PC-9 (cell line): Measurements from ENCODE around the gene SPEG. TPM values are rescaled to one million over a fixed set of nuclear protein-coding genes. Genes with fewer than 3 reads are reported as not detected.

ENCODE experiments used
- BruUV-seq: library from RNA; stranded (reverse); fragments of 400-500 nt; replicated peaks from 2 replicates; lab custom pipeline; 2021; lab: Mats Ljungman, UMichigan
- CTCF ChIA-PET: fragments of 300-600 bp; sonication (Branson Sonifier 250); formaldehyde crosslinking; loops from one replicate; lab custom pipeline; 2022; ENCODE audit warnings: antibody characterized with exemption; lab: Charles Lee
- POLR2A ChIA-PET: fragments of 300-600 bp; sonication (Branson Sonifier 250); formaldehyde crosslinking; loops from one replicate; lab custom pipeline; 2022; ENCODE audit warnings: antibody characterized with exemption; ENCODE audit not compliant: unreplicated experiment; lab: Charles Lee
- DNase-seq, 2 experiments: peaks; one replicate each; pipeline versions ENCODE4 v3.0.0 to v3.0.0-alpha.2; 2015 to 2022; ENCODE audit warnings: mixed read lengths in 1 of 2
- H2AFZ ChIP-seq: fragments of 200-600 bp; sonication (generic); 2 replicates; pipeline ENCODE4 v1.8.1; 2017; ENCODE audit warnings: antibody characterized with exemption
- H3F3A ChIP-seq: fragments of 200-600 bp; sonication (generic); 2 replicates; pipeline ENCODE4 v1.8.1; 2017; ENCODE audit warnings: antibody characterized with exemption, mild to moderate bottlenecking, low read depth; ENCODE audit not compliant: insufficient read depth
- H3K27ac ChIP-seq: fragments of 200-600 bp; sonication (generic); 2 replicates; pipeline ENCODE4 v1.6.1; 2016; ENCODE audit warnings: mixed run types
- H3K27me3 ChIP-seq: fragments of 200-600 bp; sonication (generic); 2 replicates; pipeline ENCODE4 v1.6.1; 2016; ENCODE audit warnings: low read depth, mixed run types; ENCODE audit not compliant: insufficient read depth
- H3K36me3 ChIP-seq: fragments of 200-600 bp; sonication (generic); 2 replicates; pipeline ENCODE4 v1.6.1; 2016; ENCODE audit warnings: low read depth, mixed run types
- H3K4me1 ChIP-seq: fragments of 200-600 bp; sonication (generic); replicated peaks from 2 replicates; pipeline ENCODE4 v1.6.1; 2016; ENCODE audit warnings: mixed run types; ENCODE audit not compliant: insufficient read depth
- H3K4me2 ChIP-seq: fragments of 200-600 bp; sonication (generic); 2 replicates; pipeline ENCODE4 v1.6.1; 2017; ENCODE audit warnings: mixed run types
- H3K4me3 ChIP-seq: fragments of 200-600 bp; sonication (generic); 2 replicates; pipeline ENCODE4 v1.6.1; 2016; ENCODE audit warnings: mixed run types
- H3K79me2 ChIP-seq: fragments of 200-600 bp; sonication (generic); 2 replicates; pipeline ENCODE4 v1.6.1; 2017; ENCODE audit warnings: low read depth, mixed run types
- H3K9me2 ChIP-seq: fragments of 200-600 bp; sonication (generic); 2 replicates; pipeline ENCODE4 v1.8.1; 2017; ENCODE audit warnings: mild to moderate bottlenecking; ENCODE audit not compliant: insufficient read depth
- H3K9me3 ChIP-seq: fragments of 200-600 bp; sonication (generic); 2 replicates; pipeline ENCODE4 v1.8.1; 2016; ENCODE audit warnings: low read depth; ENCODE audit not compliant: insufficient read depth
- H4K20me1 ChIP-seq: fragments of 200-600 bp; sonication (generic); 2 replicates; pipeline ENCODE4 v1.8.1; 2017; ENCODE audit not compliant: insufficient read depth
- EZH2 ChIP-seq: fragments of 200-600 bp; sonication (generic); IDR thresholded peaks from 2 replicates; pipeline ENCODE4 v1.8.0; 2017; ENCODE audit warnings: antibody characterized with exemption, low read depth
- intact Hi-C: fragments of 100-400 bp; cut with micrococcal nuclease; formaldehyde crosslinking; loops from one replicate; pipeline ENCODE4 v1.10.0; 2022; ENCODE audit not compliant: unreplicated experiment
- total RNA-seq: library from RNA; stranded (reverse); gene quantifications from 2 replicates; pipeline ENCODE4 v1.2.3, GENCODE V29; 2021
- TF ChIP-seq, protein P1 (sequence below): fragments of 200-600 bp; sonication (generic); conservative IDR thresholded peaks from 2 replicates; pipeline ENCODE4 v1.6.1; 2017; ENCODE audit warnings: mixed run types, antibody characterized with exemption, mild to moderate bottlenecking, moderate library complexity

The SPEG gene
- total RNA-seq, 1 experiment from 2014 or later: 46.8 TPM

- H3K27me3 ChIP-seq: peaks cover 7% of the 10 kb centered on the region; the same call in 1 of the 2 replicates
- peaks cover 14% of the 10 kb centered on the region for H3K4me1 ChIP-seq
Measured at GRCh38 chr2:219494952-219495530, 60.4 kb downstream of the SPEG start.

GRCh38 chr2:219495531-219496122 is 61.0 kb downstream of the SPEG start:
- H3K9me2 ChIP-seq: no peaks in the 10 kb centered on the region
- peaks cover 19% of the 10 kb centered on the region for H3K4me1 ChIP-seq
- no peak overlapping the region for H3K27ac ChIP-seq
- BruUV-seq: no TSS peak
- no peak for TF ChIP-seq EZH2
- TF ChIP-seq, protein P1, sequence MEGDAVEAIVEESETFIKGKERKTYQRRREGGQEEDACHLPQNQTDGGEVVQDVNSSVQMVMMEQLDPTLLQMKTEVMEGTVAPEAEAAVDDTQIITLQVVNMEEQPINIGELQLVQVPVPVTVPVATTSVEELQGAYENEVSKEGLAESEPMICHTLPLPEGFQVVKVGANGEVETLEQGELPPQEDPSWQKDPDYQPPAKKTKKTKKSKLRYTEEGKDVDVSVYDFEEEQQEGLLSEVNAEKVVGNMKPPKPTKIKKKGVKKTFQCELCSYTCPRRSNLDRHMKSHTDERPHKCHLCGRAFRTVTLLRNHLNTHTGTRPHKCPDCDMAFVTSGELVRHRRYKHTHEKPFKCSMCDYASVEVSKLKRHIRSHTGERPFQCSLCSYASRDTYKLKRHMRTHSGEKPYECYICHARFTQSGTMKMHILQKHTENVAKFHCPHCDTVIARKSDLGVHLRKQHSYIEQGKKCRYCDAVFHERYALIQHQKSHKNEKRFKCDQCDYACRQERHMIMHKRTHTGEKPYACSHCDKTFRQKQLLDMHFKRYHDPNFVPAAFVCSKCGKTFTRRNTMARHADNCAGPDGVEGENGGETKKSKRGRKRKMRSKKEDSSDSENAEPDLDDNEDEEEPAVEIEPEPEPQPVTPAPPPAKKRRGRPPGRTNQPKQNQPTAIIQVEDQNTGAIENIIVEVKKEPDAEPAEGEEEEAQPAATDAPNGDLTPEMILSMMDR: peak; percentile 77; the same call in 1 of the 2 replicates
- CTCF ChIA-PET: interaction anchor here (0.6 to 1.2 kb wide), 6 partner anchors 14 to 54 kb away, joined by 3 to 16 read pairs (median 8); no protein-coding TSS in a partner anchor
- peak; percentile 44 to 46 for DNase-seq
- peaks cover 4% of the 10 kb centered on the region; the same call in 1 of the 2 replicates for H3F3A ChIP-seq
- H3K9me3 ChIP-seq: no peaks in the 10 kb centered on the region
- intact Hi-C loops: loop anchor here (5.0 kb wide), 1 partner anchor 38 kb away; no protein-coding TSS in a partner anchor
- no peaks in the 10 kb centered on the region for H3K36me3 ChIP-seq
- no peaks in the 10 kb centered on the region for H4K20me1 ChIP-seq
- no peak overlapping the region for H2AFZ ChIP-seq
- H3K79me2 ChIP-seq: peaks cover 17% of the 10 kb centered on the region; the same call in 1 of the 2 replicates
- H3K27me3 ChIP-seq: peaks cover 7% of the 10 kb centered on the region; the same call in 1 of the 2 replicates
- H3K4me2 ChIP-seq: no peak overlapping the region
- H3K4me3 ChIP-seq: no peak overlapping the region
- POLR2A ChIA-PET: interaction anchor here (0.6 to 0.7 kb wide), 4 partner anchors 10 to 601 kb away, joined by 3 to 6 read pairs (median 4); no protein-coding TSS in a partner anchor

More at GRCh38 chr2:219494952-219495530, 60.4 kb downstream of the SPEG start:
- Histone ChIP-seq H3K9me3 (no peaks in the 10 kb centered on the region), H2AFZ (no peak overlapping the region), H4K20me1 (no peaks in the 10 kb centered on the region), H3K9me2 (no peaks in the 10 kb centered on the region), H3K36me3 (no peaks in the 10 kb centered on the region), H3K27ac (no peak overlapping the region), H3F3A (peaks cover 4% of the 10 kb centered on the region; the same call in 1 of the 2 replicates), H3K4me3 (no peak overlapping the region), H3K79me2 (peaks cover 11% of the 10 kb centered on the region; the same call in 1 of the 2 replicates), H3K4me2 (no peak overlapping the region)
- no peak for TF ChIP-seq EZH2
- TF ChIP-seq, protein P1: no peak
- no TSS peak for BruUV-seq
- CTCF ChIA-PET: interaction anchor here (0.6 to 1.2 kb wide), 5 partner anchors 15 to 35 kb away, joined by 3 to 10 read pairs (median 4); no protein-coding TSS in a partner anchor
- intact Hi-C loops: loop anchor here (5.0 kb wide), 1 partner anchor 38 kb away; no protein-coding TSS in a partner anchor
- POLR2A ChIA-PET: interaction anchor here (0.7 kb wide), 1 partner anchor 9 kb away, joined by 5 read pairs; no protein-coding TSS in a partner anchor
- no peak for DNase-seq

- Histone ChIP-seq H3K27ac (no peak overlapping the region), H3K36me3 (no peaks in the 10 kb centered on the region; the same call in 1 of the 2 replicates), H2AFZ (no peak overlapping the region), H3K9me3 (no peaks in the 10 kb centered on the region), H3K9me2 (no peaks in the 10 kb centered on the region), H3K79me2 (peaks cover 18% of the 10 kb centered on the region; the same call in 1 of the 2 replicates), H3K4me1 (peaks cover 19% of the 10 kb centered on the region), H3F3A (peaks cover 4% of the 10 kb centered on the region; the same call in 1 of the 2 replicates), H3K27me3 (peaks cover 7% of the 10 kb centered on the region; the same call in 1 of the 2 replicates), H3K4me2 (no peak overlapping the region), H3K4me3 (no peak overlapping the region), H4K20me1 (no peaks in the 10 kb centered on the region)
- TF ChIP-seq, protein P1: no peak
- no peak for TF ChIP-seq EZH2
- DNase-seq: no peak
- ChIA-PET CTCF (interaction anchor here (0.6 to 1.2 kb wide), 4 partner anchors 14 to 130 kb away, joined by 3 to 16 read pairs (median 8); no protein-coding TSS in a partner anchor), POLR2A (interaction anchor here (0.6 to 0.7 kb wide), 2 partner anchors 24 to 56 kb away, joined by 3 to 4 read pairs; no protein-coding TSS in a partner anchor)
- no TSS peak for BruUV-seq
- intact Hi-C loops: loop anchor here (5.0 kb wide), 1 partner anchor 39 kb away; no protein-coding TSS in a partner anchor
Measured at GRCh38 chr2:219496247-219496824, 61.7 kb downstream of the SPEG start.
